ENCODE results near the gene LASP1. TPM values are rescaled to one million over a fixed set of nuclear protein-coding genes. Genes with fewer than 3 reads are reported as not detected.
"Not testable (repeated sequence)": the region's sequence is repeated elsewhere in the genome, so short reads cannot be mapped to it uniquely, and the experiment has no call there.

Gene LASP1
- total RNA-seq, 4 donors from 2014 or later, result 110 to 165 (median 137) TPM

DNA sequence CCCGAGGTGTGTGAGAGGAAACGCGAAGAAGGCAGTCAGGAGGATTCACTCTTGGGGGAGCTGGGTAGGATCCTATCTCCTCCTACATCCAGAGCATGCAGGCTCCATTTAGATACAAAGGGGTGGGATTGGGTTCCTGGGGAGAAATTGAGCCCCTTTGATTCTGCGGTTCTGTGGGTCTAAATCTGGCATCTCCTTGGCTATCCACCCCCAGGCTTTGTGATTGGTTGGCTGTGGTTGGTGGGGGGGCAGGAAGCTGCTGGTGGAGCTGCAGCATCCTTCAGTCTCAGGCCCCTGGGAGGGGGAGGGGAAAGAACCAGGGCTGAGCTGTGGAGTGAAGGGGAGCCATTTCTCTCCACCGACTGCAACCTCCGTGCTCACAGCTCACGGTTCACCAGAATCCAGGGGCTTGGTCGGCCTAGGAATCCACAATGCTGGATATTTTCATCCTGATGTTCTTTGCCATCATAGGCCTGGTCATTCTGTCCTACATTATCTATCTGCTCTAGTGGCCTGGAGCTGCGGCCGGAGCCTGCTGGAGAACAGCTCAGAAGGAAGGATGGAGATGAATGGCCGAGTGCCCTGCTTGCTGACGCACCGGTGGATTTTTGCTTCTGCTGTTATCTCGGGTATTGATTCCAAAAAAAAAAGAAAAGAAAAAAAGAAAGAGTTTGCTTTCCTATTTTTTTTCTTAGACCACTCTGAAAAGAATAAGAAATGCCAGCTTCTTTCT lies 55.6 kb downstream of the LASP1 start, which contains the start of gene LASP1NB:
Gene LASP1NB (plus strand): TSS at position 352 of the 733 bp plus-strand sequence.
- Histone ChIP-seq H3K4me3 (no peak within 1 kb of the TSS), H3K27ac (peak within 1 kb of the TSS; percentile 14 to 56 (median 34)), H3K4me1 (peaks cover 0 to 58% (median 25%) of the 10 kb centered on the region in 4 donors), H3K36me3 (peaks cover 0 to 6% (median 0%) of the 10 kb centered on the region in 3 donors), H3K9me3 (no peaks in the 10 kb centered on the region), H3K27me3 (no peaks in the 10 kb centered on the region)
- 47 to 55% methylated on average over 14 of the region's 14 CpGs for WGBS, 2 donors
- TF ChIP-seq, protein P1, sequence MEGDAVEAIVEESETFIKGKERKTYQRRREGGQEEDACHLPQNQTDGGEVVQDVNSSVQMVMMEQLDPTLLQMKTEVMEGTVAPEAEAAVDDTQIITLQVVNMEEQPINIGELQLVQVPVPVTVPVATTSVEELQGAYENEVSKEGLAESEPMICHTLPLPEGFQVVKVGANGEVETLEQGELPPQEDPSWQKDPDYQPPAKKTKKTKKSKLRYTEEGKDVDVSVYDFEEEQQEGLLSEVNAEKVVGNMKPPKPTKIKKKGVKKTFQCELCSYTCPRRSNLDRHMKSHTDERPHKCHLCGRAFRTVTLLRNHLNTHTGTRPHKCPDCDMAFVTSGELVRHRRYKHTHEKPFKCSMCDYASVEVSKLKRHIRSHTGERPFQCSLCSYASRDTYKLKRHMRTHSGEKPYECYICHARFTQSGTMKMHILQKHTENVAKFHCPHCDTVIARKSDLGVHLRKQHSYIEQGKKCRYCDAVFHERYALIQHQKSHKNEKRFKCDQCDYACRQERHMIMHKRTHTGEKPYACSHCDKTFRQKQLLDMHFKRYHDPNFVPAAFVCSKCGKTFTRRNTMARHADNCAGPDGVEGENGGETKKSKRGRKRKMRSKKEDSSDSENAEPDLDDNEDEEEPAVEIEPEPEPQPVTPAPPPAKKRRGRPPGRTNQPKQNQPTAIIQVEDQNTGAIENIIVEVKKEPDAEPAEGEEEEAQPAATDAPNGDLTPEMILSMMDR (IDR thresholded peaks at IDR 0.05), result no peak
- no peak for TF ChIP-seq EP300 (IDR thresholded peaks at IDR 0.05)
- TF ChIP-seq POLR2A (IDR thresholded peaks at IDR 0.05), result no peak
- no peak for DNase-seq (ENCODE audit: low spot score in 2 of 2)

DNA sequence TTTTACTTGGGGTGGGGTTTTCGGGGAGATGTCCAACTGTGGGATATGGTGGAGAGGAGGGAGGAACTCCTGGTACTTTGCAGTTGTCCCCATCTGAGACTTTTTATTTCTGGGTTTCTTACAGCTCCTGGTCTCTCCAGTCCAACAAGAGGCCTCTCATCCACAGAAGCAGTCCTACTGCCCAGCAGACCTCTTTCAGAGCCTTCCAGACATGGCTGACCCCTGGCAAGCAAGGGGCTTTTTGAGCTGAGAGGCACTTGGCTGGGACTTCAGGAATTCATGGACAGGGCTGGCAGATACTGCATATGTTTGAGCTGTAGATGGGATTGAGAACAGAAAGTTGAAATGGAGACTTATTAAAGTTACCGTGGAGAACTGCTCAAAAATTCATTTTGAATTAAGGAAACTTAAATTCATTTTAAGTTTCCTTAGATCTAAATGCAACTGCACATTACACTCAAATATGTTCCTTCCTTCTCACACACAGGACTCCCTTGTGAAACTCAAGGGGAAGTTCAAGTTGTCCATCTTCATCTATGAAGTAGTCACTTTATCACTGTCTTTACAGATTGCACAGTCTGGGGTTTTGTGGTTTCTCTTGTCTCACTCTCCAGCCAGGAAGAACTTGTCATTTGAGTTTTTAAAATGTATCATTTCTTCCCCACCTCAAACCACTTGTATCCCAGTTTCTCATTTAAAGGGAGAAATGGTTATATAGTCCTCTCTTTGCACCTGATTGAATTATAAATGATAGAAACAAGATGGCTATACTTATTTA lies 56.6 kb downstream of the LASP1 start:
- no peak for DNase-seq (ENCODE audit: low spot score in 2 of 2)
- no peak for TF ChIP-seq POLR2A (IDR thresholded peaks at IDR 0.05)
- TF ChIP-seq, protein P1 (IDR thresholded peaks at IDR 0.05), result no peak
- TF ChIP-seq EP300 (IDR thresholded peaks at IDR 0.05), result no peak
- Histone ChIP-seq H3K9me3 (no peaks in the 10 kb centered on the region), H3K4me1 (peaks cover 0 to 47% (median 20%) of the 10 kb centered on the region in 4 donors), H3K27ac (peak overlapping the region; percentile 14 to 56 (median 34)), H3K4me3 (no peak overlapping the region), H3K27me3 (no peaks in the 10 kb centered on the region), H3K36me3 (no peaks in the 10 kb centered on the region)
- WGBS, 2 donors, result 42 to 43% methylated on average over 2 of the region's 2 CpGs

DNA sequence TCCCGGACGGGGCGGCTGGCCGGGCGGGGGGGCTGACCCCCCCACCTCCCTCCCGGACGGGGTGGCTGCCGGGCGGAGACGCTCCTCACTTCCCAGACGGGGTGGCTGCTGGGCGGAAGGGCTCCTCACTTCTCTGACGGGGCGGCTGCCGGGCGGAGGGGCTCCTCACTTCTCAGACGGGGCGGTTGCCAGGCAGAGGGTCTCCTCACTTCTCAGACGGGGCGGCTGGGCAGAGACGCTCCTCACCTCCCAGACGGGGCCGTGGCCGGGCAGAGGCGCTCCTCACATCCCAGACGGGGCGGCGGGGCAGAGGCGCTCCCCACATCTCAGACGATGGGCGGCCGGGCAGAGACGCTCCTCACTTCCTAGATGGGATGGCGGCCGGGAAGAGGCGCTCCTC lies 60.9 kb downstream of the LASP1 start:
- DNase-seq (ENCODE audit: low spot score in 2 of 2); H3K36me3 ChIP-seq; H3K27ac ChIP-seq; H3K4me3 ChIP-seq; H3K27me3 ChIP-seq; H3K9me3 ChIP-seq: not testable (repeated sequence)
- WGBS, 2 donors, result no CpG with 5 or more reads among the region's 36 CpGs
- H3K4me1 ChIP-seq, result peaks cover 0 to 12% (median 5%) of the 10 kb centered on the region in 4 donors

DNA sequence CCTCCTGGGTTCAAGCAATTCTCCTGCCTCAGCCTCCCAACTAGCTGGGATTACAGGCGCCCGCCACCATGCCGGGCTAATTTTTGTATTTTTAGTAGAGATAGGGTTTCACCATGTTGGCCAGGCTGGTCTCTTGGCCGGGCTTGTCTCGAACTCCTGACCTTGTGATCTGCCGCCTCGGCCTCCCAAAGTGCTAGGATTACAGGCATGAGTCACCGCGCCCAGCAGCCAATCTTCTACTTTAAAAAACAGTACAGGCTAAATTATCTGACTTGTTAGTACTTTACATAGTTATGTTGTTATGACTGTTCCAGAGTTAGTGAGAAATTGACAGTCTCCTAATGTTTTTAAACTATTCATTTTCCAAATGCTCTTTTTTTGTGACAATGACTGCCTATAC lies 64.1 kb downstream of the LASP1 start:
- not testable (repeated sequence) for DNase-seq (ENCODE audit: low spot score in 2 of 2); H3K36me3 ChIP-seq; H3K9me3 ChIP-seq; H3K4me3 ChIP-seq; H3K27me3 ChIP-seq; H3K4me1 ChIP-seq; H3K27ac ChIP-seq
- WGBS, 2 donors, result 58 to 70% methylated on average over 9 of the region's 9 CpGs

DNA sequence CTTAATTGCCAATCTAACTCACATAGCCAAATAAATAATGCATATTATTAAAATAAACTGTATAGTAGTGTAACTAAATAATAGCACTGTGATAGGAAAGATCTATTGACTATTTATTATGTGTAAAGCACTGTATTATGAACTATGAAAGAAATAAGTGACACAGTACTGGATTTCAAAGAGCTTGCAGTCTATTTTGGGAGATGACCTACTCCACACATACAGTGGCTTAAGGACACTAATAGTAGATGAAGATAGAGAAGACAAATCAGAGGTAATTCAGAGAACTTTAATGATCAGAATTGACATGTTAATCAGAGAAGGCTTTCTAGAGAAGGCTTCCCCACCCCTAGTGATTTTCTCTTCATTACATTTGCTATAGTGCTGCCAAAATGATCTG lies 70.1 kb downstream of the LASP1 start:
- DNase-seq (ENCODE audit: low spot score in 2 of 2), result no peak
- TF ChIP-seq POLR2A (IDR thresholded peaks at IDR 0.05) (no peak), EP300 (IDR thresholded peaks at IDR 0.05) (no peak)
- TF ChIP-seq, protein P1 (IDR thresholded peaks at IDR 0.05), result no peak
- Histone ChIP-seq H3K36me3 (no peaks in the 10 kb centered on the region), H3K4me3 (no peak overlapping the region), H3K27me3 (no peaks in the 10 kb centered on the region), H3K4me1 (peaks cover 0 to 20% (median 3%) of the 10 kb centered on the region in 4 donors), H3K9me3 (no peaks in the 10 kb centered on the region), H3K27ac (no peak overlapping the region)

DNA sequence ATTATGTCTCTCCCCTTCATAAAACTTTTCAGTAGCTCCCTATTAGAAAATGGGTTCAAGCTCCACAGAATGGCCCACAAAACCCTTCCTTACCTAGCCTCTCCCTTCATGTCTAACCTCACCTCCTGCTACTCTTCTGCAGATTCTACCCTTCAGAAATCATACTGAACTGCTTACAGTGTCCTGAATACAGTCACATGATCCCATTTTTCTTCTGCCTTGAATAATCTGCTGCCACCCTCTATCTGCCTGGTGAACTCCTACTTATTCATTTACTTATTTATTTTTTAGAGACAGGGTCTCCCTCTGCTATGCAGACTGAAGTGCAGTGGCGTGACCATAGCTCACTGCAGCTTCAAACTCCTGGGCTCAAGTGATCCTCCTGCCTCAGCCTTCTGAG lies 70.5 kb downstream of the LASP1 start:
- Histone ChIP-seq H3K27me3 (no peaks in the 10 kb centered on the region), H3K36me3 (no peaks in the 10 kb centered on the region), H3K27ac (no peak overlapping the region), H3K4me1 (peaks cover 0 to 20% (median 3%) of the 10 kb centered on the region in 4 donors), H3K4me3 (no peak overlapping the region), H3K9me3 (no peaks in the 10 kb centered on the region)
- no peak for DNase-seq (ENCODE audit: low spot score in 2 of 2)
- WGBS, 2 donors, result 87 to 92% methylated on average over 1 of the region's 1 CpG
- TF ChIP-seq EP300 (IDR thresholded peaks at IDR 0.05) (no peak), POLR2A (IDR thresholded peaks at IDR 0.05) (no peak)

All from tibial nerve (tissue), 4 donors.